Right lobe of liver (tissue), 6 donors: ENCODE measurements around the gene ENPP7. TPM values are rescaled to one million over a fixed set of nuclear protein-coding genes. Genes with fewer than 3 reads are reported as not detected.
A peak's percentile ranks its signal among the peaks of the same experiment; 100 is the strongest.

ENCODE experiments used
- ATAC-seq, 4 donors: fragments of 200-7000 bp; cut with Tn5 transposase; one replicate each; pipeline ENCODE4 v1.9.1; 2020; ENCODE audit warnings: mild to moderate bottlenecking in 4 of 4, moderate library complexity in 4 of 4
- DNase-seq, 3 donors: peaks; one replicate each; pipeline ENCODE4 v3.0.0-alpha.2; 2020
- H3K27ac ChIP-seq, 3 donors: fragments of 200-600 bp; one replicate each; pipeline ENCODE4 v1.8.0; 2022
- H3K27me3 ChIP-seq, 2 donors: fragments of 200-600 bp; one replicate each; pipeline ENCODE4 v1.8.0; 2022
- H3K36me3 ChIP-seq, 4 donors: fragments of 200-600 bp; sonication (generic) in 1 of 4; one replicate each; pipeline versions ENCODE4 v1.5.1 to v1.8.0; 2017 to 2022; ENCODE audit warnings: control low read depth in 1 of 4
- H3K4me1 ChIP-seq, 4 donors: fragments of 200-600 bp; sonication (generic) in 1 of 4; one replicate each; pipeline versions ENCODE4 v1.5.1 to v1.8.0; 2017 to 2022; ENCODE audit warnings: control low read depth in 1 of 4
- H3K4me3 ChIP-seq, 3 donors: fragments of 200-600 bp; one replicate each; pipeline ENCODE4 v1.8.0; 2022
- H3K9me3 ChIP-seq, 4 donors: fragments of 200-600 bp; sonication (generic) in 1 of 4; one replicate each; pipeline versions ENCODE4 v1.5.1 to v1.8.0; 2017 to 2022; ENCODE audit warnings: control low read depth in 1 of 4
- POLR2A ChIP-seq: fragments of 450-650 bp; IDR thresholded peaks from one replicate; pipeline ENCODE4 v1.6.1; 2017; ENCODE audit warnings: antibody characterized with exemption, mild to moderate bottlenecking
- WGBS: methylation state at CpG from one replicate; pipeline ENCODE4 v1.1.6; 2018; ENCODE audit warnings: low coverage, low lambda C conversion rate; ENCODE audit not compliant: insufficient coverage; ENCODE audit errors: missing lambda C conversion rate; 5-methylcytosine and 5-hydroxymethylcytosine counted together
- intact Hi-C, 2 donors: fragments of 100-400 bp; cut with DNase I; formaldehyde crosslinking; loops; one replicate each; pipeline versions ENCODE4 v1.11.2 to v1.14.1; 2022
- total RNA-seq, 6 experiments: library from RNA; depleted of rRNA in 2 of 6; stranded (reverse); fragments of >200 nt in 2 of 6; fragmentation: NEBNext Ultra II Directional in 3 of 6; extraction: Animal tissue kit (Norgen Biotek cat#: 25700) in 3 of 6; gene quantifications; one replicate each; pipeline versions ENCODE4 v1.1.0 to v1.2.4, GENCODE V29; 2016 to 2023
- TF ChIP-seq, protein P1 (sequence below), 4 donors: fragments of 200-600 bp in 3 of 4; fragments of 450-650 bp in 1 of 4; IDR thresholded peaks; one replicate each; pipeline versions ENCODE4 v1.5.1 to v1.8.0; 2016 to 2022; ENCODE audit warnings: antibody characterized with exemption in 4 of 4, mild to moderate bottlenecking in 2 of 4
- donor health status: DM: no; HTN: yes; CAD: no.
- donor health status: DM: no; HTN: no; CAD: no.
- donor health status: DM: no; HTN: no; CAD: no.
- donor health status: DM: no; HTN: yes; CAD: no.
- donor health status: DM: no; HTN: yes; CAD: no.

The ENPP7 gene
- total RNA-seq, 6 experiments from 2014 or later: 3.4 to 43.2 (median 17.8) TPM

DNA sequence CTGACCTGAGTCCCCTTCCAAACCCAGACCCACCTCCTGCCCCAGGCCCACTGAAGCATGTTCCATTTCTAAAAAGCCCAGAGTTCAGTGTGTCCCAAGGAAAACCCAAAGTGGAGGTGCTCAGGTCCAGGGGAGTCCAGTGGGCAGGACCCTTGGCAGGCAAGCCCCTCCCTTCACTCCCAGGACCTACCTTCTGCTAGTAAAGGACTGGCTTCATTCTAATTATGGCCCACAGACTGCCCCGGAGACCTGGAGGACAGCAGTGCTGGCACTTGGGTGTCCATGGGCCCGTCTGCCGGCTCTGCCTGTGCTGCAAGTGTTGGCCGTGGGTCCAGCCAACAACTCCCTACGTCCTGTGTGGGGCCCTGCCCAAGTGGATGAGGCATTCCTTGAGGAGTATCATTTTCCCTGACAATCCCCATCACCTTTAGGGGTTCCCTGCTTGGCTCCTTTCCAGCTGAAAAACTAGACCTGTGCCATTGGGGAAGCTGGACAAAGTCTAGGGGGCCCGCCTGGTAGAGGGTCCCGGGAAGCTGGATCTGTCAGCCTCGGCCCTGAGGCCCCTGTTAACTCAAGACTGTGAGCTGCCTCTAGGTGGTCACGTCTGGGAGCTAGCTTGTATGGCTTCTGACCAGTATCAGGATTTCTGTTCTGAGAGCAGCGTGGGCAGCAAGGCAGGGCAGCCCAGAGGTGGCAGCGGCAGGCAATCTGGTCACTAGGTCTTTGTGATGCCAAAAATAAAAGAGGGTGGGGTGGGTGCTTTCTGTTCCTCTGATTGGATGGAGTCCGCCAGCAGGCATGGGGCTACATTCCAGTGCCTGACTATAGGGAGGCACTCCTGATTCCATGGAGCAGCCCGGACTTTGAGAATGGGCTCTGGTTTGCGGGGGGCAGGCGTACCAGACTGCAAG is 55.4 kb downstream of the ENPP7 start:
- no peaks in the 10 kb centered on the region for H3K36me3 ChIP-seq
- TF ChIP-seq, protein P1, sequence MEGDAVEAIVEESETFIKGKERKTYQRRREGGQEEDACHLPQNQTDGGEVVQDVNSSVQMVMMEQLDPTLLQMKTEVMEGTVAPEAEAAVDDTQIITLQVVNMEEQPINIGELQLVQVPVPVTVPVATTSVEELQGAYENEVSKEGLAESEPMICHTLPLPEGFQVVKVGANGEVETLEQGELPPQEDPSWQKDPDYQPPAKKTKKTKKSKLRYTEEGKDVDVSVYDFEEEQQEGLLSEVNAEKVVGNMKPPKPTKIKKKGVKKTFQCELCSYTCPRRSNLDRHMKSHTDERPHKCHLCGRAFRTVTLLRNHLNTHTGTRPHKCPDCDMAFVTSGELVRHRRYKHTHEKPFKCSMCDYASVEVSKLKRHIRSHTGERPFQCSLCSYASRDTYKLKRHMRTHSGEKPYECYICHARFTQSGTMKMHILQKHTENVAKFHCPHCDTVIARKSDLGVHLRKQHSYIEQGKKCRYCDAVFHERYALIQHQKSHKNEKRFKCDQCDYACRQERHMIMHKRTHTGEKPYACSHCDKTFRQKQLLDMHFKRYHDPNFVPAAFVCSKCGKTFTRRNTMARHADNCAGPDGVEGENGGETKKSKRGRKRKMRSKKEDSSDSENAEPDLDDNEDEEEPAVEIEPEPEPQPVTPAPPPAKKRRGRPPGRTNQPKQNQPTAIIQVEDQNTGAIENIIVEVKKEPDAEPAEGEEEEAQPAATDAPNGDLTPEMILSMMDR (IDR thresholded peaks at IDR 0.05): no peak
- no peak for TF ChIP-seq POLR2A
- no peak overlapping the region for H3K27ac ChIP-seq
- WGBS: 100% methylated on average over 1 of the region's 15 CpGs
- no peaks in the 10 kb centered on the region for H3K9me3 ChIP-seq
- intact Hi-C loops: no loop called here
- no peak for ATAC-seq
- peak in 1 of 3 donors; percentile 41 for DNase-seq
- peaks cover 10 to 22% of the 10 kb centered on the region in 2 donors for H3K27me3 ChIP-seq
- no peak overlapping the region for H3K4me3 ChIP-seq
- peaks cover 0 to 10% (median 3%) of the 10 kb centered on the region in 4 donors for H3K4me1 ChIP-seq

DNA sequence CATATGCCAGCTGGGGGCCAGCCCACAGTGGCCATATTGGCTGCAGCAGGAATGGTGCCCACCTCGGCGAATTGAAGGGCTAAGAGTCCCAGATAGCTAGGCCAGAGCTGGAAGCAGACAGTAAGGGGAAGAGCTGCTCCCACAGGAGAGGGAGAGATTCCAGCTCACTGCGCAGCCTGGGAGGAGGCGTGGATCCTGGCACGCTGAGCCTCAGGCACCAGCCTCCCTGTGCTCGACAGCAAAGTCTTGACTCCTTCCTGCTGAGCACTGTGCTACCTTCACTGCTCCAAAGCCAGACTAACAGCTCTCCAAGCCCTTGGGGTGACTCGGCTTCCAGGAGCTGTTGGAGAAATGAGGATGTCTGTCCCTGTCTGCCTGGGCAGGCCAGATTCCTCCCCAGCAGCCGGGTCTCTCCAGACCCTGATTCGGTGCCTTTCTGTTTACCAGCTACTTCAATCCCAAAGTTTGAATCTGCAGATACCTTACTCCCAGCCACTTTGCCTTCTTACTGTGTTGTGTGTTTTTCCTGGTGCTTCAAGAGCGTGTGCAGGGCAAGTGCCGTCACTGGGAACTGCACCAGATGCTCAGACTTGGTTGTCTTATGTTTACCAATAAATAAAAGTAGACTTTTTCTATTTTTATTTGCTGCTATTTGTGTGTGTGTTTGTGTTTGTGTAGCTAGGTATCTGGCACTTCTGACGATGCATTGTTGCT is 56.3 kb downstream of the ENPP7 start:
- intact Hi-C loops: no loop called here
- no peak overlapping the region for H3K27ac ChIP-seq
- TF ChIP-seq, protein P1 (IDR thresholded peaks at IDR 0.05): no peak
- no peak for TF ChIP-seq POLR2A
- WGBS: 83% methylated on average over 5 of the region's 12 CpGs
- peaks cover 0 to 10% (median 3%) of the 10 kb centered on the region in 4 donors for H3K4me1 ChIP-seq
- DNase-seq (peak in 1 of 3 donors; percentile 22), ATAC-seq (no peak)
- peaks cover 14 to 32% of the 10 kb centered on the region in 2 donors for H3K27me3 ChIP-seq
- H3K36me3 ChIP-seq: no peaks in the 10 kb centered on the region
- H3K9me3 ChIP-seq: no peaks in the 10 kb centered on the region
- no peak overlapping the region for H3K4me3 ChIP-seq

DNA sequence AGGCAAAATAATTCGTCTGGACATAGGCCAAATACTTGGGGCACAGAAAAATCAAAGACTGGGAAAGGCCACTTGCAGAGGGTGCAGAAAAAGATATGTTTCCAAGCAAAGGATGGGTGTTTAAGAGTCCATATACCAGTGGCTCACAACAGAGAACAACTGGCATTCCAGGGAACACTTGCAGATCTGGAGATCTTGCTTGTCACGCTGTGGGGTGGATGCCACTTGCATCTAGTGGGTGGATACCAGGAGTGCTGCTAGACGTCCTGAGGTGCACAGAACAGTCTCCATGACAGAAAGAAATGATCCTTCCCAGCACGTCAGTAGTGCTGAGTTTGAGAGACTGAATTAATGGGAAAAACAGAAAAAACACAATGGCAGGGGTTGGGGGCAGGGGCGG is 57.7 kb downstream of the ENPP7 start:
- no peaks in the 10 kb centered on the region for H3K9me3 ChIP-seq
- 58% methylated on average over 4 of the region's 5 CpGs for WGBS
- H3K4me3 ChIP-seq: no peak overlapping the region
- ATAC-seq (no peak), DNase-seq (no peak)
- peaks cover 14 to 32% of the 10 kb centered on the region in 2 donors for H3K27me3 ChIP-seq
- no peaks in the 10 kb centered on the region for H3K36me3 ChIP-seq
- H3K27ac ChIP-seq: no peak overlapping the region
- intact Hi-C loops: no loop called here
- H3K4me1 ChIP-seq: peaks cover 0 to 10% (median 3%) of the 10 kb centered on the region in 4 donors
- no peak for TF ChIP-seq POLR2A
- TF ChIP-seq, protein P1 (IDR thresholded peaks at IDR 0.05): no peak

- DNase-seq (peak in 1 of 3 donors; percentile 50), ATAC-seq (no peak)
- Histone ChIP-seq H3K4me3 (no peak overlapping the region), H3K36me3 (no peaks in the 10 kb centered on the region), H3K27ac (no peak overlapping the region), H3K9me3 (no peaks in the 10 kb centered on the region), H3K27me3 (peaks cover 14 to 32% of the 10 kb centered on the region in 2 donors), H3K4me1 (peaks cover 0 to 10% (median 3%) of the 10 kb centered on the region in 4 donors)
- WGBS: 25% methylated on average over 15 of the region's 52 CpGs
- intact Hi-C loops: no loop called here
- no peak for TF ChIP-seq POLR2A
- TF ChIP-seq, protein P1 (IDR thresholded peaks at IDR 0.05): no peak
Observed at GRCh38 chr17:79788989-79789942, 58.5 kb downstream of the ENPP7 start.
